GM12891 (cell line): Measurements from ENCODE around the gene SPANXN5.

ENCODE experiments used
- POLR2A ChIP-seq: IDR thresholded peaks from 2 replicates; pipeline ENCODE4 v1.6.1; 2011; ENCODE audit warnings: low read depth, low read length, control low read depth
- POLR2AphosphoS5 ChIP-seq: IDR thresholded peaks from 2 replicates; pipeline ENCODE4 v1.6.1; 2011; ENCODE audit warnings: low read depth, low read length, control low read depth
- POU2F2 ChIP-seq: IDR thresholded peaks from 2 replicates; pipeline ENCODE4 v1.6.1; 2011; ENCODE audit warnings: low read depth, mild to moderate bottlenecking, control low read depth, low read length, moderate library complexity
- TAF1 ChIP-seq: IDR thresholded peaks from 2 replicates; pipeline ENCODE4 v1.6.1; 2011; ENCODE audit warnings: low read depth, low read length, control low read depth

DNA sequence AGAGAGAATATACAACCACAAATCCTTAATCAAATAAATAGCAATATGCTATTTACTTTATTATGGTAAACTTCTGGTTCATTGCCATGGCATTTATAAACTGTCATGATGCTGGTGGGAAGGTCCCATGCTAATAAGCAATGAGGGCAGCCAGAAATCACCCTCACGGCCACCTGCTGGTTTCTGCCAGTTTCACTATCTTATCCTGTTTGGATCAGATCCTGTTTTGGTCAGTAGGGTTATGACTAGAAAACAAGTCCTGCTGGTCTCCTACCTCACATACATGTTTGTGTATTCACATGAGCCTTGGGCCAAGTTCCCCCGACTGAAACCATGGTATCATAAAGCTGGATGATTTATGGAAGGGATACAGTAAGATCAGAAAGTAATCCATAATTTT lies 41.9 kb upstream of the SPANXN5 start:
- TF ChIP-seq TAF1 (no peak), POLR2AphosphoS5 (no peak), POLR2A (no peak), POU2F2 (no peak)
